ENCODE data around the gene MYLK3.

The MYLK3 gene

DNA sequence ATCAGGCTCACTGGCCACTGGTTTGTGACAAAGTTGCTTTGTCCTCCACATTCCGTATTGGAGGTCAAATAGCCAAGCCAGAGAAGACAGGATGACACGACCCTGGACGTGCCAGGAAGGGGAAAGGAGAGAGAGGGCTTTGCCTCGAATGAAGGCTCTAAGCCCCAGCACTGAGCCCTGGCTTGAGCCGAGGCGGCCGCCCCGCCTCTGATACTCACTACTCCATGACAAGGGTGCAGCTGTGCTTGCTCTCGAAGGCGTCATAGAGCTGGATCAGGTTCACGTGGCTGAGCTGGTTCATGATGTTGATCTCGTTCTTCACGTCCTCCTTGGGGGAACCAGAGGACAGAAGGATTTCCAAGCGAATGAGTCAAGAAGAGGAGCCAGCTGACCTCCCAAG is 19.3 kb downstream of the MYLK3 start:
- Histone ChIP-seq H3K4me1 (ENCODE audit: control insufficient read depth in 1 of 2, insufficient read depth in 2 of 2, low read length in 2 of 2) (no peaks in the 10 kb centered on the region), H3K36me3 (ENCODE audit: control insufficient read depth in 1 of 2, insufficient read depth in 2 of 2, low read length in 2 of 2) (no peaks in the 10 kb centered on the region)

DNA sequence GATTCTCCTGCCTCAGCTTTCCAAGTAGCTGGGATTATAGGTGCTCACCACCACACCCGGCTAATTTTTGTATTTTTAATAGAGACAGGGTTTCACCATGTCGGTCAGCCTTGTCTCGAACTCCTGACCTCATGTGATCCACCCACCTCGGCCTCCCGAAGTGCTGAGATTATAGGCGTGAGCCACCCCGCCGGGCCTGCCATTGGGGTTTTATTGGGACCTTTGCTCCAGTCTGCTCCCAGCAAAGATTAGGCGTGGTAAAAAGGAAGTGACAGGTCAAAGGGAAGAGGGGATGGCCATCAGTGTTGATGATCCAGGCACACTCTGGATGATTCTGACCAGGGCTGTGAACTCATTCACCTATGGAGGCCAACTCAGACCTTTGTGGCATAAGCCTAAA is 20.5 kb downstream of the MYLK3 start:
- H3K9me3 ChIP-seq (ENCODE audit: control insufficient read depth in 1 of 2, low read length in 2 of 2), result peaks cover 0 to 7% of the 10 kb centered on the region in 2 donors
- H3K27ac ChIP-seq (ENCODE audit: low read depth, low read length), result no peak overlapping the region
- no peaks in the 10 kb centered on the region for H3K4me1 ChIP-seq (ENCODE audit: control insufficient read depth in 1 of 2, insufficient read depth in 2 of 2, low read length in 2 of 2)
- no peak overlapping the region for H3K9ac ChIP-seq (ENCODE audit: low read depth in 1 of 2, low read length in 2 of 2)
- no peaks in the 10 kb centered on the region for H3K27me3 ChIP-seq (ENCODE audit: control insufficient read depth in 1 of 2, insufficient read depth in 2 of 2, low read length in 2 of 2)
- H3K36me3 ChIP-seq (ENCODE audit: control insufficient read depth in 1 of 2, insufficient read depth in 2 of 2, low read length in 2 of 2), result no peaks in the 10 kb centered on the region
- H3K4me3 ChIP-seq (ENCODE audit: low read depth in 1 of 2, low read length in 2 of 2), result no peak overlapping the region

More for the DNA sequence above, 19.3 kb downstream of the MYLK3 start:
- Histone ChIP-seq H3K9ac (ENCODE audit: low read depth in 1 of 2, low read length in 2 of 2) (no peak overlapping the region), H3K9me3 (ENCODE audit: control insufficient read depth in 1 of 2, low read length in 2 of 2) (peaks cover 0 to 7% of the 10 kb centered on the region in 2 donors), H3K27me3 (ENCODE audit: control insufficient read depth in 1 of 2, insufficient read depth in 2 of 2, low read length in 2 of 2) (no peaks in the 10 kb centered on the region), H3K27ac (ENCODE audit: low read depth, low read length) (no peak overlapping the region), H3K4me3 (ENCODE audit: low read depth in 1 of 2, low read length in 2 of 2) (no peak overlapping the region)

DNA sequence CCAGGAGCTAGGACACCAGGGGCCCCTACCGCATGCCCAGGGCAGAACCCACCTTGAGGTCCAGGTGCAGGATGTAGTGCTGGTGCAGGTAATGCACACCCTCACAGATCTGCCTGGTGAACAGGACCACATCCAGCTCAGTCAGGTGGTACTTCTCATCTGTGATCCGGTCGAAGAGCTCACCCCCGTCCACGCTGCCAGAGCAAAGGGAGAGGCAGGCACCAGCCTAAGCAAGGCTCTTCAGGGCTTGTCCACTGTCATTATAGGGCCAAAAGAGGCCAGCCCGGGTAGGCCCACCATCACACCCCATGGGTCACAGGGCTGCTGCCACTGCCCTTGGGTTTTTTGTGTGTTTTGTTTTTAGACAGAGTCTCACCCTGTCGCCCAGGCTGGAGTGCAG is 21.0 kb downstream of the MYLK3 start:
- H3K36me3 ChIP-seq (ENCODE audit: control insufficient read depth in 1 of 2, insufficient read depth in 2 of 2, low read length in 2 of 2), result no peaks in the 10 kb centered on the region

DNA sequence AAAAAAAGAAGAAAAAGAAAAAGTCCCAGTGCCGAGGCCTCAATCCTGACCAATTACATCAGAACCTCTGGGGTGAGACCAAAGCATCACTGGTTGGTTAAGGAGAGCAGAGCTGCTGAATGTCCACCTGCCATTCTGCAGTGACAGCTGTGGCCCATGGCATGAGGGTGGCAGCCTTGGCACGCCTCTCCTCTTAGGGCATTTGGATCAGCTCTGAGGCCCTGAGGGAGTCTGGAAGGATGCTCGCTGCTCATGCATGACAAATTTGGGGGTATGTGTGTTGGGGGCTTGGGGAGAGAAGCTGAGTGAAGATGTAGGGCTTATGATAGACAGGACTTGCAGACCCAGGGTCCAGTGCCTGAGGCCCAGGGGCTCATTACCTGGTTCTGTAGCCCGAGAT is 26.3 kb downstream of the MYLK3 start:
- H3K4me3 ChIP-seq (ENCODE audit: low read depth in 1 of 2, low read length in 2 of 2), result no peak overlapping the region
- H3K27me3 ChIP-seq (ENCODE audit: control insufficient read depth in 1 of 2, insufficient read depth in 2 of 2, low read length in 2 of 2), result no peaks in the 10 kb centered on the region
- peaks cover 0 to 7% of the 10 kb centered on the region in 2 donors for H3K9me3 ChIP-seq (ENCODE audit: control insufficient read depth in 1 of 2, low read length in 2 of 2)
- no peaks in the 10 kb centered on the region for H3K36me3 ChIP-seq (ENCODE audit: control insufficient read depth in 1 of 2, insufficient read depth in 2 of 2, low read length in 2 of 2)
- H3K27ac ChIP-seq (ENCODE audit: low read depth, low read length), result no peak overlapping the region
- H3K4me1 ChIP-seq (ENCODE audit: control insufficient read depth in 1 of 2, insufficient read depth in 2 of 2, low read length in 2 of 2), result no peaks in the 10 kb centered on the region
- no peak overlapping the region for H3K9ac ChIP-seq (ENCODE audit: low read depth in 1 of 2, low read length in 2 of 2)

More for the DNA sequence above, 21.0 kb downstream of the MYLK3 start:
- Histone ChIP-seq H3K4me1 (ENCODE audit: control insufficient read depth in 1 of 2, insufficient read depth in 2 of 2, low read length in 2 of 2) (no peaks in the 10 kb centered on the region), H3K9ac (ENCODE audit: low read depth in 1 of 2, low read length in 2 of 2) (no peak overlapping the region), H3K9me3 (ENCODE audit: control insufficient read depth in 1 of 2, low read length in 2 of 2) (peaks cover 0 to 7% of the 10 kb centered on the region in 2 donors), H3K27me3 (ENCODE audit: control insufficient read depth in 1 of 2, insufficient read depth in 2 of 2, low read length in 2 of 2) (no peaks in the 10 kb centered on the region), H3K27ac (ENCODE audit: low read depth, low read length) (no peak overlapping the region), H3K4me3 (ENCODE audit: low read depth in 1 of 2, low read length in 2 of 2) (no peak overlapping the region)

DNA sequence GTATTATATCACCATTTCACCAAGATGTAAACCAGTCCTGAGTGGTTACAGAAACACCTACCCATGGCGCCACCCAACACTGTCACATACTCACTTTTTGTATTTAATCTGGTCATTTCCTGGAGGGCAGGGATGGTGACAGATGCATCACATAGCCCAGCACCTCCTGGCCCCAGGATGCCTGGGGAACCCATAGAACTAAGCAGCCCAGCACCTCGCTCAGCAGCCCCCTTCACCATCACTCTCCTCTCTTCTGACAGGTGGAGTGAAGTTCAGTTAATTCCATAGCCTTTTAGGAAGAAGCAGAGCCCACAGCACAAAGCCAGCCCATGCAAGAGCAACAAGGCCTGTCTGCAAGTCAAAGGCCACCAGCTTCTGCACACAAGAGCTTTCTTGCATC is 27.5 kb downstream of the MYLK3 start:
- Histone ChIP-seq H3K4me1 (ENCODE audit: control insufficient read depth in 1 of 2, insufficient read depth in 2 of 2, low read length in 2 of 2) (no peaks in the 10 kb centered on the region), H3K9ac (ENCODE audit: low read depth in 1 of 2, low read length in 2 of 2) (no peak overlapping the region), H3K9me3 (ENCODE audit: control insufficient read depth in 1 of 2, low read length in 2 of 2) (peaks cover 0 to 6% of the 10 kb centered on the region in 2 donors), H3K27me3 (ENCODE audit: control insufficient read depth in 1 of 2, insufficient read depth in 2 of 2, low read length in 2 of 2) (no peaks in the 10 kb centered on the region), H3K27ac (ENCODE audit: low read depth, low read length) (no peak overlapping the region), H3K4me3 (ENCODE audit: low read depth in 1 of 2, low read length in 2 of 2) (no peak overlapping the region), H3K36me3 (ENCODE audit: control insufficient read depth in 1 of 2, insufficient read depth in 2 of 2, low read length in 2 of 2) (no peaks in the 10 kb centered on the region)

DNA sequence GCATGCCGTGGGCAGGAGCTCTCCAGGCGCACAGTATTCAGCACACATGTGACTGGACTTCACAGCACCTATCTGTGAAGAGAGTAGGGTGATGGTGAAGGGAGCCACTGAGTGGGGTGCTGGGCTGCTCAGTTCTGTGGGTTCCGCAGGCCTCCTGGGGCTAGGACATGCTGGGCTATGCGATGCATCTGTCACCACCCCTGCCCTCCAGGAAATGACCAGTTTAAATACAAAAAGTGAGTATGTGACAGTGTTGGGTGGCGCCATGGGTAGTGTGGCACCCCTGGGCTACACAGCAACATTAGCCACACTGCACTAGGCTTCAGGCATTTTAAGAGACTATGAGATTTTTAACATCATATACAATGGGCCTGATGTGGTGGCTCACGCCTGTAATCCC is 28.6 kb downstream of the MYLK3 start:
- H3K9ac ChIP-seq (ENCODE audit: low read depth in 1 of 2, low read length in 2 of 2), result no peak overlapping the region
- H3K27ac ChIP-seq (ENCODE audit: low read depth, low read length), result no peak overlapping the region
- H3K27me3 ChIP-seq (ENCODE audit: control insufficient read depth in 1 of 2, insufficient read depth in 2 of 2, low read length in 2 of 2), result no peaks in the 10 kb centered on the region
- H3K36me3 ChIP-seq (ENCODE audit: control insufficient read depth in 1 of 2, insufficient read depth in 2 of 2, low read length in 2 of 2), result no peaks in the 10 kb centered on the region
- H3K9me3 ChIP-seq (ENCODE audit: control insufficient read depth in 1 of 2, low read length in 2 of 2), result no peaks in the 10 kb centered on the region
- no peak overlapping the region for H3K4me3 ChIP-seq (ENCODE audit: low read depth in 1 of 2, low read length in 2 of 2)
- no peaks in the 10 kb centered on the region for H3K4me1 ChIP-seq (ENCODE audit: control insufficient read depth in 1 of 2, insufficient read depth in 2 of 2, low read length in 2 of 2)

DNA sequence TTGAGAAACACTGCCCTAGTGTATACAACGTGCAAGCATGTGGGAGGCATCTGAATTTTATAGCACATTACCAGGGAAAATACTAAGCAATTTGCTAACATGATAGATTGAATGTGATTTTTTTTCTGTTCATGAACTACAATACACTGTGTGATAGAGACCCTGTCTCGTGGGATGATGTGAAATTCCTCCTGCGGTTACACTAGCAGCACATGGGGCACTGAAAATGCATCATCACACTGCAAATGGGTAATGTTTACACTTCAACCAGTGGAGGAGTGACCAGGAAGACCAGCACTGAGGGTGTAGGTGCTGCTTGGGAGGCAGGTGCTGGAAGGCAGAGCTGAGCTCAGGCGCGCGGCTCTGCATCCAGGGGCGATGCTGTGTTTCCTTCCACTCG is 29.9 kb downstream of the MYLK3 start:
- no peak overlapping the region for H3K9ac ChIP-seq (ENCODE audit: low read depth in 1 of 2, low read length in 2 of 2)
- H3K27ac ChIP-seq (ENCODE audit: low read depth, low read length), result no peak overlapping the region
- H3K36me3 ChIP-seq (ENCODE audit: control insufficient read depth in 1 of 2, insufficient read depth in 2 of 2, low read length in 2 of 2), result no peaks in the 10 kb centered on the region
- no peaks in the 10 kb centered on the region for H3K9me3 ChIP-seq (ENCODE audit: control insufficient read depth in 1 of 2, low read length in 2 of 2)
- H3K4me1 ChIP-seq (ENCODE audit: control insufficient read depth in 1 of 2, insufficient read depth in 2 of 2, low read length in 2 of 2), result no peaks in the 10 kb centered on the region
- H3K4me3 ChIP-seq (ENCODE audit: low read depth in 1 of 2, low read length in 2 of 2), result no peak overlapping the region
- H3K27me3 ChIP-seq (ENCODE audit: control insufficient read depth in 1 of 2, insufficient read depth in 2 of 2, low read length in 2 of 2), result no peaks in the 10 kb centered on the region

DNA sequence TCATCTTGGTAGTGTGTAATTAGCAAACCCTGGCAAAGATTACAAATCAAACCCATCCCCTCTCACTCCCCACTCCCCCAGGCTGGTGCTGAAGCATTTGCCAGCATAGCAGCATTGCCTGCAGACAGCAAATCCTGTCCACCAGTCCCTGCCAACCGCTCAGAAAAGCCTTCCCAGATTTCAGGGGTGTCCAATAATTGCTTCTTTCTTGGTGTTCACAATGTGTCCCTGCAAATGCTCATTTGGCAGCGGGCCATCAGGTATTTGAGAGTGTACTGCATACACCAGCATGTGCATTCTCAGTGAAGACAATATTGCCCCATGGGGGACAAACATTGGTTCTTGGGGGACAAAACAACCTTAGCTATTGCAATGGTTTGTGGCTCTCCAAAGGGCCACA is 30.5 kb downstream of the MYLK3 start:
- H3K9ac ChIP-seq (ENCODE audit: low read depth in 1 of 2, low read length in 2 of 2), result no peak overlapping the region
- H3K4me3 ChIP-seq (ENCODE audit: low read depth in 1 of 2, low read length in 2 of 2), result no peak overlapping the region
- H3K27ac ChIP-seq (ENCODE audit: low read depth, low read length), result no peak overlapping the region
- no peaks in the 10 kb centered on the region for H3K9me3 ChIP-seq (ENCODE audit: control insufficient read depth in 1 of 2, low read length in 2 of 2)
- no peaks in the 10 kb centered on the region for H3K36me3 ChIP-seq (ENCODE audit: control insufficient read depth in 1 of 2, insufficient read depth in 2 of 2, low read length in 2 of 2)
- H3K4me1 ChIP-seq (ENCODE audit: control insufficient read depth in 1 of 2, insufficient read depth in 2 of 2, low read length in 2 of 2), result peaks cover under 1% of the 10 kb centered on the region in 2 donors
- H3K27me3 ChIP-seq (ENCODE audit: control insufficient read depth in 1 of 2, insufficient read depth in 2 of 2, low read length in 2 of 2), result no peaks in the 10 kb centered on the region

DNA sequence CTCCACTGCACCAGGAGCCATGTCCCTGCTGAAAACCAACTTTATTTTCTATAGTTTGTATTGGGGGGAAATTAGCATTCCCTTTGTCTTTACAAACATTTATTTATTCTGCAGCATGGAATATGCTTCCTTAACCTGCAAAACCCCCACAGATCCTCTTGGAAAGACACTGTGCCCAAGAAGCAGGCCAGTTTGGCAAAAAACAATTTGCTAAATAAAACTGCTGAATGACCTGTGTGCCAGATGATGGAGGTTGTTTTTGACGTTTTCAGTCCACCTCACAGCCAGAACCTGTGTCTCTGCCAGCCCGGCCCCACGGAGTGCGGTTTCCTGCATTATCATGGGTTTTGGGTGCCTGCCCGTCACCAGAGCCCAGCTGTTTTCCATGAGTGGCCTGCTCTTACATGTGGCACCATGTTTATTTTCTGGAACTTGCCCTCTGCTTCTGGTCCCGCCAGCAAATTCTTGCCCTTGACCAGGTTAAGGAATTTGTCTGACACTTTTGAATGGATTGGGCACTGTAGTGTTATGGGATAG is 32.3 kb downstream of the MYLK3 start:
- H3K27ac ChIP-seq (ENCODE audit: low read depth, low read length), result no peak overlapping the region
- H3K27me3 ChIP-seq (ENCODE audit: control insufficient read depth in 1 of 2, insufficient read depth in 2 of 2, low read length in 2 of 2), result no peaks in the 10 kb centered on the region
- H3K9me3 ChIP-seq (ENCODE audit: control insufficient read depth in 1 of 2, low read length in 2 of 2), result no peaks in the 10 kb centered on the region
- H3K4me3 ChIP-seq (ENCODE audit: low read depth in 1 of 2, low read length in 2 of 2), result no peak overlapping the region
- H3K36me3 ChIP-seq (ENCODE audit: control insufficient read depth in 1 of 2, insufficient read depth in 2 of 2, low read length in 2 of 2), result no peaks in the 10 kb centered on the region
- no peak overlapping the region for H3K9ac ChIP-seq (ENCODE audit: low read depth in 1 of 2, low read length in 2 of 2)
- H3K4me1 ChIP-seq (ENCODE audit: control insufficient read depth in 1 of 2, insufficient read depth in 2 of 2, low read length in 2 of 2), result peaks cover 4% of the 10 kb centered on the region in 2 donors

DNA sequence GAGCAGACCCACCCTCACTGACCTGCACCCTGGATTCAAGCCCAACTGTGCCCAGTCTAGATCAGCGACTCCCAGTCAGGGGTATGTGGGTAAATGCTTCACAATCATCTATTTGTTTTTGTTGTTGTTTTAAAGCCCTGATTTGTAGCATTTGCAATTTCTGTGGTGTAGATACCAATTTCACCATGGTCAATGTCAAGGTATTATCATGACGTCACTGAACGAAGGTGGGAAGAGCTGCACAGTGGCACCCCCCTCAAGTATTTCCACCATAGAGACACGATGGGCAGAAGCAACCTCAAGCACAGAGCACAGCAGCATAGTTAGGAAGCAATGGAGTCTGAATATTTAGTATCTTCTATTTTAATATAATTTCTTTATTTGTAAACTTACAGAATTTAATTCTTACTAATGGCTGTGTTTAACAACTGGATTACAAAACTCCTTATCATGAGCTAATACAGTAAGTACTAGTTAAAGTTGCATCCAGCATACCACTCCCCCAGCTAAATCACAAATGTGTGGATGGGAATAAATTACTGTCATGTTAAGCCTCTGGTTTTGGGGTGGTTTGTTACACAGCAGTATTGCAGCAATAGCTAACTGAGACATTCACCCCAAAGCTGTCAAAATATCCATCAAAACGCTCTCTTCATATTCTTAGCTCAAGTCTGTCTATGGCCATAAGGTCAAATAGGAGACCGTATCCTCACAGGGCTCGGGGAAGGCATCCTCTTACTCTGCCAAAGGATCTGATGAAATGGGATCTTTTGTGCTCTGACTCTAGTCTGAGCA is 33.1 kb downstream of the MYLK3 start:
- Histone ChIP-seq H3K27ac (ENCODE audit: low read depth, low read length) (no peak overlapping the region), H3K9ac (ENCODE audit: low read depth in 1 of 2, low read length in 2 of 2) (no peak overlapping the region), H3K36me3 (ENCODE audit: control insufficient read depth in 1 of 2, insufficient read depth in 2 of 2, low read length in 2 of 2) (no peaks in the 10 kb centered on the region), H3K4me1 (ENCODE audit: control insufficient read depth in 1 of 2, insufficient read depth in 2 of 2, low read length in 2 of 2) (peaks cover 4% of the 10 kb centered on the region in 2 donors), H3K27me3 (ENCODE audit: control insufficient read depth in 1 of 2, insufficient read depth in 2 of 2, low read length in 2 of 2) (no peaks in the 10 kb centered on the region), H3K9me3 (ENCODE audit: control insufficient read depth in 1 of 2, low read length in 2 of 2) (no peaks in the 10 kb centered on the region), H3K4me3 (ENCODE audit: low read depth in 1 of 2, low read length in 2 of 2) (no peak overlapping the region)
